ENCODE results near the gene IDH3G.

DNA sequence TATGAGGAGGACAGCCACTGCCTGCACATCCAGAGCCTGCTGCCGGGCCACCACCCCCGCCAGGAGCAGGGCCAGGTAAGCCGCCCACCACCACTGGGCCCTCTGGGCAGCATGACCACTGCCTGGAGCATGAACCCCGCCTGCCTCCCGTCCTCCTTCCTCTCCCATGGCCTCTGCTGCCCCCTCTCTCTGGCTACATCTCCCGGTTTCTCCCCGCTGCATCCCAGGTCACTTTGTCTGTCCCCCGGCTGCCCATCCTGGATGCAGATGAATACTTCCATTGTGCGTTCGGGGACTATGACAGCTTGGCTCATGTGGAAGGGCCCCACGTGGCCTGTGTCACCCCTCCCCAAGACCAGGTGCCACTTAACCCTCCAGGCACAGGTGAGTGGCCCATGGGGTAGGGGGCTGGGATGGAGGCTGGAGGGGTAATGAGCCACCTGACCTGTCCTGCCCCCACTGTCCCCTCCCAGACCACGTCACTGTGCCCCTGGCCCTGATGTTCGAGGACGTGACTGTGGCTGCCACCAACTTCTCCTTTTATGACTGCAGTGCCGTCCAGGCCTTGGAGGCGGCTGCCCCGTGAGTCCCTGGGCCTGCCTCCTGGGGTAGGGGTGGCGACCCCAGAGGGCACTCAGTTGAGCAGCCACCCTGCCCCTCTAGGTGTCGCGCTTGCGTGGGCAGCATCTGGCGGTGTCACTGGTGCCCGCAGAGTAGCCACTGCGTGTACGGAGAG lies 24.1 kb downstream of the IDH3G start:
- TF ChIP-seq, protein P1, sequence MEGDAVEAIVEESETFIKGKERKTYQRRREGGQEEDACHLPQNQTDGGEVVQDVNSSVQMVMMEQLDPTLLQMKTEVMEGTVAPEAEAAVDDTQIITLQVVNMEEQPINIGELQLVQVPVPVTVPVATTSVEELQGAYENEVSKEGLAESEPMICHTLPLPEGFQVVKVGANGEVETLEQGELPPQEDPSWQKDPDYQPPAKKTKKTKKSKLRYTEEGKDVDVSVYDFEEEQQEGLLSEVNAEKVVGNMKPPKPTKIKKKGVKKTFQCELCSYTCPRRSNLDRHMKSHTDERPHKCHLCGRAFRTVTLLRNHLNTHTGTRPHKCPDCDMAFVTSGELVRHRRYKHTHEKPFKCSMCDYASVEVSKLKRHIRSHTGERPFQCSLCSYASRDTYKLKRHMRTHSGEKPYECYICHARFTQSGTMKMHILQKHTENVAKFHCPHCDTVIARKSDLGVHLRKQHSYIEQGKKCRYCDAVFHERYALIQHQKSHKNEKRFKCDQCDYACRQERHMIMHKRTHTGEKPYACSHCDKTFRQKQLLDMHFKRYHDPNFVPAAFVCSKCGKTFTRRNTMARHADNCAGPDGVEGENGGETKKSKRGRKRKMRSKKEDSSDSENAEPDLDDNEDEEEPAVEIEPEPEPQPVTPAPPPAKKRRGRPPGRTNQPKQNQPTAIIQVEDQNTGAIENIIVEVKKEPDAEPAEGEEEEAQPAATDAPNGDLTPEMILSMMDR (IDR thresholded peaks at IDR 0.05; ENCODE audit: insufficient read depth, low read depth, low read length): no peak
- TF ChIP-seq EZH2 (IDR thresholded peaks at IDR 0.05; ENCODE audit: insufficient read depth, low read length): no peak

Data from astrocyte (in vitro differentiated cells and primary cell).